Stomach (tissue), 4 donors: ENCODE data around the gene CELSR3.

Source experiments
- CTCF ChIP-seq, 7 experiments: fragments of 450-650 bp in 4 of 7; fragments of 200-600 bp in 3 of 7; sonication (generic) in 3 of 7; IDR thresholded peaks; one replicate each; pipeline ENCODE4 v1.5.1; 2016 to 2019; ENCODE audit warnings: antibody characterized with exemption in 7 of 7, control low read depth in 2 of 7, mild to moderate bottlenecking in 1 of 7
- POLR2A ChIP-seq, 4 donors: fragments of 450-650 bp; IDR thresholded peaks; one replicate each; pipeline ENCODE4 v1.6.1; 2016; ENCODE audit warnings: antibody characterized with exemption in 4 of 4, control low read depth in 2 of 4, mild to moderate bottlenecking in 1 of 4, moderate library complexity in 1 of 4
- POLR2AphosphoS5 ChIP-seq, 3 donors: sonication (generic); formaldehyde crosslinking; IDR thresholded peaks; one replicate each; pipeline ENCODE4 v1.6.1; 2016; ENCODE audit warnings: antibody characterized with exemption in 3 of 3

- TF ChIP-seq CTCF (IDR thresholded peaks at IDR 0.05) (no peak), POLR2AphosphoS5 (IDR thresholded peaks at IDR 0.05) (no peak), POLR2A (IDR thresholded peaks at IDR 0.05) (no peak)
Observed at GRCh38 chr3:48599077-48599501, 63.6 kb downstream of the CELSR3 start.
